Spleen (tissue), 11 donors: ENCODE results near the gene ANKS4B. TPM values are rescaled to one million over a fixed set of nuclear protein-coding genes. Genes with fewer than 3 reads are reported as not detected.

Source experiments
- DNase-seq: peaks from one replicate; pipeline ENCODE4 v3.0.0-alpha.2; 2020
- H3K27ac ChIP-seq, 8 donors: fragments of 200-600 bp; sonication (generic) in 7 of 8; 1 replicate in 4 of 8; 2 replicates in 4 of 8; pipeline versions ENCODE4 v1.5.0 to v1.8.0; 2016 to 2021; ENCODE audit warnings: inconsistent platforms in 4 of 8, mild to moderate bottlenecking in 4 of 8, moderate library complexity in 1 of 8
- H3K27me3 ChIP-seq, 7 donors: fragments of 200-600 bp; sonication (generic) in 6 of 7; replicated peaks in 1 of 7; 1 replicate in 4 of 7; 2 replicates in 3 of 7; pipeline versions ENCODE4 v1.5.0 to v1.8.0; 2016 to 2021; ENCODE audit warnings: inconsistent platforms in 3 of 7, mild to moderate bottlenecking in 1 of 7
- H3K36me3 ChIP-seq, 6 donors: fragments of 200-600 bp; sonication (generic) in 5 of 6; 1 replicate in 4 of 6; 2 replicates in 2 of 6; pipeline versions ENCODE4 v1.5.0 to v1.8.0; 2016 to 2021; ENCODE audit warnings: inconsistent platforms in 2 of 6
- H3K4me1 ChIP-seq, 6 donors: fragments of 200-600 bp; sonication (generic) in 5 of 6; 1 replicate in 3 of 6; 2 replicates in 3 of 6; pipeline versions ENCODE4 v1.5.0 to v1.8.0; 2016 to 2021; ENCODE audit warnings: inconsistent platforms in 3 of 6
- H3K4me3 ChIP-seq, 8 donors: fragments of 200-600 bp; sonication (generic) in 7 of 8; 1 replicate in 4 of 8; 2 replicates in 4 of 8; pipeline versions ENCODE4 v1.5.0 to v1.8.0; 2016 to 2021; ENCODE audit warnings: inconsistent platforms in 4 of 8, mild to moderate bottlenecking in 4 of 8, moderate library complexity in 2 of 8
- H3K9me3 ChIP-seq, 8 donors: fragments of 200-600 bp; sonication (generic) in 7 of 8; 1 replicate in 4 of 8; 2 replicates in 4 of 8; pipeline versions ENCODE4 v1.5.0 to v1.8.0; 2016 to 2021; ENCODE audit warnings: inconsistent platforms in 4 of 8
- POLR2A ChIP-seq, 3 donors: fragments of 450-650 bp; IDR thresholded peaks; one replicate each; pipeline ENCODE4 v1.5.1; 2017; ENCODE audit warnings: antibody characterized with exemption in 3 of 3, mild to moderate bottlenecking in 1 of 3
- POLR2AphosphoS5 ChIP-seq, 3 donors: sonication (generic); formaldehyde crosslinking; IDR thresholded peaks; one replicate each; pipeline ENCODE4 v1.5.1; 2017; ENCODE audit warnings: antibody characterized with exemption in 3 of 3
- WGBS, 5 donors: extraction: QIAGEN DNeasy Blood & Tissue Kit in 3 of 5; methylation state at CpG; one replicate each; pipeline versions ENCODE4 v1.1.5 to v1.1.7; 2013 to 2018; 5-methylcytosine and 5-hydroxymethylcytosine counted together
- intact Hi-C: fragments of 100-400 bp; cut with DNase I; formaldehyde crosslinking; loops from one replicate; pipeline ENCODE4 v1.15.0; 2023; ENCODE audit warnings: low total_unique reads
- polyA plus RNA-seq, 3 donors: library from polyadenylated mRNA; stranded (reverse); fragments of 200-250 nt; gene quantifications; one replicate each; pipeline ENCODE4 v1.2.1, GENCODE V29; 2013
- total RNA-seq, 7 donors: library from RNA; depleted of rRNA in 3 of 7; stranded (reverse); fragments of >200 nt in 3 of 7; fragmentation: NEBNext Ultra II Directional in 4 of 7; extraction: Animal tissue kit (Norgen Biotek cat#: 25700) in 4 of 7; gene quantifications; one replicate each; pipeline versions ENCODE4 v1.1.0 to v1.2.1, GENCODE V29; 2016 to 2021
- TF ChIP-seq, protein P1 (sequence below), 11 experiments: fragments of 200-600 bp in 7 of 11; fragments of 450-650 bp in 4 of 11; sonication (generic) in 4 of 11; IDR thresholded peaks in 8 of 11; conservative IDR thresholded peaks in 3 of 11; 1 replicate in 7 of 11; 2 replicates in 4 of 11; pipeline versions ENCODE4 v1.4.0 to v1.8.0; 2016 to 2021; ENCODE audit warnings: antibody characterized with exemption in 11 of 11, inconsistent platforms in 4 of 11, mild to moderate bottlenecking in 1 of 11
- donor health status: healthy with polysubstance abuse.
- donor health status: DM: no; HTN: no; CAD: no; lungs with moderate emphysema.
- donor health status: DM: no; HTN: no; CAD: no.
- donor health status: Bipolar disorder and iron deficiency.
- donor health status: healthy.
- donor health status: DM: no; HTN: no; CAD: no.
- donor health status: DM: yes; HTN: yes; CAD: no.

The ANKS4B gene
- total and polyA plus RNA-seq, 10 donors: 0.03 TPM; not detected in 9

DNA sequence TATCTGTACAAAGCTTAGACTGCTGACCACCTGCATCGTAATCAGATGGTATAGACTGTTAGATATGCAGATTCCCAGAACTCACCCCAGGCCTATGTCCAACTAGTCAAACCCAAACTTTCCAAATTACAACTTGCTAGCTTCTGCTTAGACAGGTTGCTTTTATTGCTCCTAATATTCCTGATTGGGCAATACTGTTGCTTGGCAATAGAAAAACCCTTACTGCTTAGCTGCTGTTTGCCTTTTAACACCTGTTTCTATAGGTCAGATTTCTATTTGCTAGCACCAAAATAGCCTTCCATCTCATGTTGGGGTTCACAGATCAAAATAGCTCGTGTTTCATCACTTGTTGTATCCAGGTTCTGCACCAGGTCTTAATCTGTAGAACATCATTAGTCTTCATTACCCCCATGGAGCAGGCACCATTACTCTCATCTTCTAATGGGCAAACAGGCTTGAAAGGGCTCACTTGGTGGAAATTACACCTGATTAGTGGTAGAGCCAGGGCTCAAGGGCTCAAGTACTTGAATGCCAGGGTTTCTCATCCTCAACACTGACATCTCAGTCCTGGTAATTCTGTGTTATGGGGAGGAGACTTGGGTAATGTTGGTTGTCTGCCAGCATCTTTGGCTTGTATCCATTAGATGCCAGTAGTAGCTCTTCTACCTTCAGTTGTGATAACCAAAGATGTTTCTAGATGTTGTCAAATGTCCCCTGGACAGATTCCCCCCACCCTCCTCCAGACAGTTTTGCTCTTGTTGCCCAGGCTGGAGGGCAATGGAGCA lies 24.9 kb upstream of the ANKS4B start:
- intact Hi-C loops: no loop called here
- Histone ChIP-seq H3K9me3 (no peaks in the 10 kb centered on the region), H3K27me3 (peaks cover 0 to 30% (median 0%) of the 10 kb centered on the region in 7 donors), H3K4me1 (no peaks in the 10 kb centered on the region), H3K4me3 (no peak overlapping the region), H3K27ac (no peak overlapping the region), H3K36me3 (no peaks in the 10 kb centered on the region)
- WGBS, 5 donors: 65 to 77% (median 70%) methylated on average over 2 of the region's 2 CpGs
- DNase-seq: no peak
- TF ChIP-seq POLR2A (IDR thresholded peaks at IDR 0.05) (no peak), POLR2AphosphoS5 (IDR thresholded peaks at IDR 0.05) (no peak)
- TF ChIP-seq, protein P1, sequence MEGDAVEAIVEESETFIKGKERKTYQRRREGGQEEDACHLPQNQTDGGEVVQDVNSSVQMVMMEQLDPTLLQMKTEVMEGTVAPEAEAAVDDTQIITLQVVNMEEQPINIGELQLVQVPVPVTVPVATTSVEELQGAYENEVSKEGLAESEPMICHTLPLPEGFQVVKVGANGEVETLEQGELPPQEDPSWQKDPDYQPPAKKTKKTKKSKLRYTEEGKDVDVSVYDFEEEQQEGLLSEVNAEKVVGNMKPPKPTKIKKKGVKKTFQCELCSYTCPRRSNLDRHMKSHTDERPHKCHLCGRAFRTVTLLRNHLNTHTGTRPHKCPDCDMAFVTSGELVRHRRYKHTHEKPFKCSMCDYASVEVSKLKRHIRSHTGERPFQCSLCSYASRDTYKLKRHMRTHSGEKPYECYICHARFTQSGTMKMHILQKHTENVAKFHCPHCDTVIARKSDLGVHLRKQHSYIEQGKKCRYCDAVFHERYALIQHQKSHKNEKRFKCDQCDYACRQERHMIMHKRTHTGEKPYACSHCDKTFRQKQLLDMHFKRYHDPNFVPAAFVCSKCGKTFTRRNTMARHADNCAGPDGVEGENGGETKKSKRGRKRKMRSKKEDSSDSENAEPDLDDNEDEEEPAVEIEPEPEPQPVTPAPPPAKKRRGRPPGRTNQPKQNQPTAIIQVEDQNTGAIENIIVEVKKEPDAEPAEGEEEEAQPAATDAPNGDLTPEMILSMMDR (IDR thresholded peaks at IDR 0.05 in 8 of 11, conservative IDR thresholded peaks at IDR 0.05 in 3 of 11): no peak

GRCh38 chr16:21211486-21211885 lies 22.0 kb upstream of the ANKS4B start, which contains the start of gene ZP2:
ZP2 (minus strand) TSS chr16:21211574; CDS start chr16:21211547, 27 bp downstream.
- Histone ChIP-seq H3K9me3 (no peaks in the 10 kb centered on the region), H3K27me3 (peaks cover 0 to 35% (median 0%) of the 10 kb centered on the region in 7 donors), H3K4me3 (no peak within 1 kb of the TSS), H3K4me1 (no peaks in the 10 kb centered on the region), H3K36me3 (no peaks in the 10 kb centered on the region), H3K27ac (no peak within 1 kb of the TSS)
- no peak for DNase-seq
- TF ChIP-seq, protein P1 (IDR thresholded peaks at IDR 0.05 in 8 of 11, conservative IDR thresholded peaks at IDR 0.05 in 3 of 11): no peak
- TF ChIP-seq POLR2A (IDR thresholded peaks at IDR 0.05) (no peak), POLR2AphosphoS5 (IDR thresholded peaks at IDR 0.05) (no peak)
- 27 to 49% (median 32%) methylated on average over 5 of the region's 5 CpGs for WGBS, 5 donors
- intact Hi-C loops: no loop called here

GRCh38 chr16:21214086-21214485 lies 19.4 kb upstream of the ANKS4B start:
- DNase-seq: no peak
- Histone ChIP-seq H3K9me3 (no peaks in the 10 kb centered on the region), H3K4me3 (no peak overlapping the region), H3K36me3 (no peaks in the 10 kb centered on the region), H3K27me3 (peaks cover 0 to 49% (median 0%) of the 10 kb centered on the region in 7 donors), H3K4me1 (no peaks in the 10 kb centered on the region), H3K27ac (no peak overlapping the region)
- intact Hi-C loops: no loop called here
- TF ChIP-seq POLR2AphosphoS5 (IDR thresholded peaks at IDR 0.05) (no peak), POLR2A (IDR thresholded peaks at IDR 0.05) (no peak)
- TF ChIP-seq, protein P1 (IDR thresholded peaks at IDR 0.05 in 8 of 11, conservative IDR thresholded peaks at IDR 0.05 in 3 of 11): no peak
- WGBS, 5 donors: 48 to 83% (median 75%) methylated on average over 4 of the region's 4 CpGs

- intact Hi-C loops: no loop called here
Measured at GRCh38 chr16:21217121-21217520, 16.4 kb upstream of the ANKS4B start.

More at GRCh38 chr16:21217121-21217520, 16.4 kb upstream of the ANKS4B start:
- Histone ChIP-seq H3K9me3 (no peaks in the 10 kb centered on the region), H3K4me1 (no peaks in the 10 kb centered on the region), H3K4me3 (no peak overlapping the region), H3K27ac (no peak overlapping the region), H3K27me3 (peaks cover 0 to 42% (median 0%) of the 10 kb centered on the region in 7 donors), H3K36me3 (no peaks in the 10 kb centered on the region)
- no peak for TF ChIP-seq POLR2A (IDR thresholded peaks at IDR 0.05)
- TF ChIP-seq, protein P1 (IDR thresholded peaks at IDR 0.05 in 8 of 11, conservative IDR thresholded peaks at IDR 0.05 in 3 of 11): no peak
- no peak for TF ChIP-seq POLR2AphosphoS5 (IDR thresholded peaks at IDR 0.05)
- DNase-seq: no peak
- WGBS, 5 donors: 66 to 85% (median 75%) methylated on average over 2 of the region's 2 CpGs
